HuH-7.5 (cell line): ENCODE data around the gene NFX1.

Source experiments
- DNase-seq: peaks from one replicate; pipeline ENCODE4 v3.0.0; 2011; ENCODE audit warnings: low spot score

NFX1 gene

DNA sequence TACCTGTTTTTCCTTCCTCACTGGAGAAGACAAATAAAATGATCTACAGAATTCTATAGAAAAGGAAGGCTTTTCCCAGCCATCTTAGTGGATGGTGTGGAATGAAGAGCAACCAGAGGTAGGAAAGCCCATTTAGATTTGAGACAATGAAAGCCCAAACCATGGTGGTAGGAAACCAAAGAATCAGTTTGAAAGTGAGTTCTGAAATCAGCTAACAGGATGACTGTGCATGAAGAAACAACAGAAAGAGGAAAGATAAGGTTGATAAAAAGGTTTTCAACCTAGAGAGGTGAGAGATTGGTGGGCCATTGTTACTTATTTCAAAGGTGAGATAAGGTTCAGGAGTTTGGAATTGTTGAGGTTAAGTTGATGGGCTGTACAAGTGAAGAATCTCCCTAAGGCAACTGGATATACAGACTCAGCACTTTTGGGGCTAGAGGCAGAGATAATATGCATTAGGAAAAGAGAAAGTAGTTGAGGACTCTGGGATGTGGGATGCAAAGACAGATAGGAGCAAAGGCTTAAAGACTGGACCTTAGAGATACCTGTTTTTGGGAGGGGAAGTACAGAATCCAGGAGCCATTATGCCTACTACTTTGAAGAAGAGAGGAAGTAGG lies 23.1 kb upstream of the NFX1 start:
- no peak for DNase-seq

DNA sequence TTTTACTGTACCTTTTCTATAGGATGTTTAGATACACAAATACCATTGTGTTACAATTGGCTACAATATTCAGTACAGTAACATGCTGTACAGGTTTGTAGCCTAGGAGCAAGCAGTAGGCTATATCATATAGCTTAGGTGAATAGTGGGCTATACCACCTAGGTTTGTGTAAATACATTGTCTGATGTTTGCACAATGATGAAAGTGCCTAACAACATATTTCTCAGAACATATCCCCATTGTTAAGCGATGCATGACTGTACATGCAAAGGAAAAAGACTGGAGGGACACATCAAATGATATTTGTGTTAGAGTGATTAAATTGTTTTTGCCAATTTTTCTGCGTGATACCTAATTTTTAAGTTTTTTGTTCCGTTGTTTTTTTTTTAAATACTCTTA lies 20.2 kb upstream of the NFX1 start:
- DNase-seq = no peak

DNA sequence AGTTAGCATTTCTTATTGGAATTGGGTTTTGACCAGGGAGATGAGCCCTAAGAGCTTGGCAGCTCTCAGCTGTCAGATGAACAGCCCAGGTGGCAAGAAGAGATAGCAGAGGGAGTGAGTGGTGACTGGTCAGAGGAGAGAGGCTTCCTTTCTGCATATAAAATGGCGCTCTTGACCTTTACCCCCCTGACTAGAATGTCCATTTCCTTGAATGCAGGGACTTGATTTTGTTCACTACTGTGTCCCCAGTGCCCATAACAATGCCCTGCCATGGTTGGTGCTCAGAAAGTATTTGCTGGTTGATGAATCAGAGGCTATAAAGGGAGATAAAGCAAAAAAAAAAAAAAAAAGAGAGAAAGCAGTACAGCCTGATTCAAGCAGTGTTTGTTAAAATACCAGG lies 18.3 kb upstream of the NFX1 start:
- DNase-seq = no peak

DNA sequence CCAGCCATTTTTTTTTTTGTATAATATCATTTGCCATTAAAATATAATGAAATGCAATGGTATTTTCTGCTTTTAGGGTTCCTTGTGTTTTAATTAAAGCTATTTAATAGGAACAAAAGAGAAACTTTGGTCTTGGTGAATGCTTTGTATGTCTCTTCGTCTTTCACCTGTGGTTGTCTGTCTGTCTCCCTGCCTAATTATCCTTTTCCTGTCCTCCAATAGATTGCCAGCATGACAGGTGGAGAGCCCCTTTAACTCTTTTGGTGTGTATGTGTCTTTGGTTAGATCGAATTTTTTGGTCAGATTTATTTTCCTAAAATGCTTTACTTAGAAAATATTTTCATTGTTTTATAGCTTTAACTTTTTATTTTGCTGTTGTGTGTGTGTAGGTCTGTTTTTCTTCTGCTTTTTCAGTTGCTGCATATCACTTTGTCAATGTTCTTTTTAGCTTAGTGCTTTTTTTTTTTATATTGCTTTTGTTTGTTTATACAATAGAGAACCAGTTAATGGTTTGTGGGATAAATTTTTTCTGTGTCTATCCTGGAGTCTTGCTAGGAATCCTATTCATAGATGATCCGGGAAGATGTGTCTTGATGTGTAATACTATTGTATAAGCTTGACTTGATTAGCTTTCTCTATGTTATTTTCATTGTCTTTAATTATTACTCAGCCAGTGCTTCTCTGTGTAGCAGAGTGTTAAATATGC lies 16.9 kb upstream of the NFX1 start:
- no peak for DNase-seq

DNA sequence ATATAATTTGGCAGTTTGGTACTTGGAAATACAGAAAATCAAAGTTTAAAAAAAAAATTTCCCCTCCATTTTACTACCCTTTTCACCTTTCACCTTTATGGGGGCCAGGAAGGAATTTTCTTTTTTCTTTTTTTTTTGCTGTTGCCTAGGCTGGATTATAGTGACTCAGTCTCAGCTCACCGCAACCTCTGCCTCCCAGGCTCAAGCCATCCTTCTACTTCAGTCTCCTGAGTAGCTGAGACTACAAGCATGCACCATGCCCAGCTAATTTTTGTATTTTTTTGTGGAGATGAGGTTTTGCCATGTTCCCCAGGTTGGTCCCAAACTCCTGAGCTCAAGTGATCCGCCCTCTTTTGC lies 16.4 kb upstream of the NFX1 start:
- DNase-seq = no peak

DNA sequence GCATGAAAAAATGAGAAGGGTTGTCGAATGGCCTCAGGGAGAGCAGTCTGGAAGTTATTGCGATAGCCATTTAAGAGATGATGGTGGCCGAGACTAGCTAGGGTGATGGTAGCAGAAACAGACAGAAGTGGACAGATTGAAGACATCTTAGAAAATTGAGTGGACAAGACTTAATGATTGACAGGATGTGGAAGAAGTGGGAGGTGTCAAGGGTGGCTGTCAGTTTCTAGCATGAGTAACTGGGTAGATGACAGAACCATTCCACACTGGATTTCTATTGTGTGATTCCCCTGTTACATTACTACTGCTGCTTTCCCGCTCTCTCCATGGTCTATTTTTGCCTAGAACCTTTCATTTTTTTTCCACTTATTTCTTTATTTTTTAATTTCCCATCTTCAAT lies 12.8 kb upstream of the NFX1 start:
- DNase-seq = no peak

DNA sequence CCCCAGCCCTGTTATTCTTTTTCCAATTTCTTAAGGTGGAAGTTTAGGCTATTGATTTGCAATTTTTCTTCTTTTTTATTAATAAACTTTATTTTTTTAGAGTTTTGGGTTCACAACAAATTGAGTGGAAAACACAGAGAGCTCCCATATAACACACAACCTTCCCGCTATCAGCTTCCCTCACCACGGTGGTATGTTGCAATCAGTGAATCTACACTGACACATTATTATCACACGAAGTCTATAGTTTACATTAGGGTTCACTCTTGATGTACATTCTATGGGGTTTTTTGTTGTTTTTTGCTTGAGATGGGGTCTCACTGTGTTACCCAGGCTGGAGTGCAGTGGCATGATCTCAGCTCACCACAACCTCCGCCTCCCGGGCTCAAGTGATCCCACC lies 4.8 kb upstream of the NFX1 start:
- no peak for DNase-seq

DNA sequence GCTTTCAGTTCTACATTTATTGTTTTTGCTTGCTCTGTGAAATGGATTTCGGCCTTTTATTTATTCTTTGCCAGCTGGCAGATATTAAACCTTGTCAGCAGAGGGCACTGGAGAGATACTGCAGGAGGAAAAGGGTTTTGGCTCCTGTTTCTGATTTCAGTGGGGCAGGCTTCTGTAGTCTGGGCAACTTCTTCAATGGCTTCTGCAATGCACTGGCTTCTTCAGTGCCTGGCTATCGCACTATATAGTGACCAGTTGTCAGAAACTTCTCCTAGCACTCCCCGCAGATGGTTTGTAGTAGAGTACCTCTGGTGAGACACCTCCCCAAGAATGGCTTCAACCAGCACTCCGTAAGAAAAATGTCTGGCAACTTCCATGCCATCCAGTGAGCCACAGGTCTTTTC lies 3.2 kb upstream of the NFX1 start:
- DNase-seq = peak; percentile 33

DNA sequence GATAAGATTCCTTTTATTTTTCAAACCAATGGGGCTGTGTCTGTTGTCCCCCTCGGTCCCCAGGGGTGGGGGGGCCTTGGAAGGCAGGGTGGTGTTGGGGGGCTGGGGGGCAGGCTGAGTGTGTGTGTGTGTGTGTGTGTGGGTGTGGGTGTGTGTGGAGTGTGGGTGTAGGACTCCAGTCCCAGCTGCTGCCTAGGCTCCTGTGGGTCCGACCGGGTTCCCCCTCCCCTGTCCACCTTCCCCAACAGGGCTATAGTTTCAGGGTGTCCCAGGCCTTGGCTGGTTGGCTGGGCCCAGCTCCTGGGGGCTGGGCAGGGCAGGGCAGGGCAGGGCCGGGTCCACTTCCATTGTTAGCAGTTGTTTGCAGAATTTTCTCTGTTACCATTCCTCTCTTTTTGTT lies 2.1 kb upstream of the NFX1 start:
- no peak for DNase-seq

DNA sequence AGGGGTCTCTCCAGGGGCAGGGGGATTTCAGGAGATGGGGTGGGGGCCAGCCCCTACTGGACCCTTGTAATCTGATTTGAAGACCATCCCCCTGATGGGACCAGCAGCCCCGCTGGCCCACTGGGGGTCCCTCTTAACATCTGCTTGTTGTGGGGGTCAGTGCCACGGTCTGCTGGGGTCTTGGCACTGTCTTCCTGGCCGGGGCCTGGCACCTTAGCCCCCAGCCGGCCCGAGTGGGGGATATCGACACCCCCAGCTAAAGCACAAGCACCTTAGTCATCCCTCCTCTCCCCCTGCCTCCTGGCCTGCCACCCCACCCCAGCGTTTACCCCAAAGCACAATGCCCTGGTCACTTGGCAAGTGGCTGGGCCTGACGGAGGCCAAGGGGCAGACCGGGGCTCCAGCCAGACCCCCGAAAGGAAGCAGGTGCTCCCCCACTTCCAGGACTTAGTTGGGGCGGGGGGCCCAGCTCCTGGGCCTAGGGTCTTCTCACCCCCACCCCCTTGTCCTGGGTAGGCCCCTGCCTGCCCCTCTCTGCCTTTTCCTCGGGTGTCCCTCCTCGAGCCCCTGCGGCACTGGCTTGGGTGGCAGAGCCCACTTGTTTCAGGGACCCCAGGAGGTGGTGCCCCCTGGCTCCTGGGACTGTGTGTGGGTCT lies 1.4 kb upstream of the NFX1 start:
- no peak for DNase-seq

DNA sequence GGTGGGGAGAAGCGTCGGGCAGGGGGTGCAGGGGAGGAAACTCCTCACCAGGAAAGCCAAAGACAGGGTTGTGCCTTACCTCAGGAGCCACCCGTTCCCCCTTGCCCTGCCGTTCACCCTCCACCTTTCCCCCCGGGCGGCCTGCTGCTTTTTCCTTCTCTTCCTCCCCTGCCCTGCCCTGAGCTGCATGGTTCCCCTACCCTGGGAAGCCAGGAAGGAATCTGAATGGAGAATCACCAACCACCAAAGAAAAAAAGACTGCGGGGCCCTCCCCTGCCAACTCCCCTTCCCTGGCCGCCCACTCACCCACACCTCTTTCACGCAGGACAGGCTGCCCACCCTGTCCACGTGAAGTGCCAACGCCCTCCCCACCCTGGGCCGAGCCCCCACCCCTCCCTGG lies 820 bp upstream of the NFX1 start:
- DNase-seq = no peak

DNA sequence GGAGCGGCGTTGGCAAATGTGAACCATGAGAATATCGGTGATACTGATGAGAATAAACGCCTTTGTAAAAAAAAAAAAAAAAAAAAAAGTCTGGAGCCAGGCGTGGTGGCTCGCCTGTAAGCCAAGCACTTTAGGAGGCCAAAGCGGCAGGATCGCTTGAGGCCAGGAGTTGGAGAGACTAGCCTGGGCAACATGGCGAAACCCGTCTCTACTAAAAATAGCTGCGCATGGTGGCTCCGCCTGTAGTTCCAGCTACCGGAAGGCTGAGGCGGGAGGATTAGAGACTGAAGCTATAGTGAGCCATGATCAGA lies 425 bp upstream of the NFX1 start:
- no peak for DNase-seq

DNA sequence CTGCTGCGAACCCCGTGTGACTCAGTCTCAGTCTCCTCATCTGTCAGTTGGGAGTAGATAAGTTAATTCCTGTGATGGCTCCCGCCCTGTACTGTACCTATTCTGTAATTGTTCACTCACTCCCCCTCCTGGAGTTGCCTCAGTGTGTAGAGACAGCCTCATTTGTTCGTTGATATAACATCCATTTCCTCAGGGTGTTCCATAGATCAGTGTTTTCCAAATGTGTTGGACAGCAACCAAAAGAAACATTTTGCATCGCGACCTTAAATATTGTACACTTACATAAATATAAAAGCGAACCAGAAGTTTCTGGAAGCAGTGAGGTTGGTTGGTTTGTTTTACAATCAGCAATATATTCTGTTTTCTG lies 698 bp downstream of the NFX1 start:
- DNase-seq = no peak

DNA sequence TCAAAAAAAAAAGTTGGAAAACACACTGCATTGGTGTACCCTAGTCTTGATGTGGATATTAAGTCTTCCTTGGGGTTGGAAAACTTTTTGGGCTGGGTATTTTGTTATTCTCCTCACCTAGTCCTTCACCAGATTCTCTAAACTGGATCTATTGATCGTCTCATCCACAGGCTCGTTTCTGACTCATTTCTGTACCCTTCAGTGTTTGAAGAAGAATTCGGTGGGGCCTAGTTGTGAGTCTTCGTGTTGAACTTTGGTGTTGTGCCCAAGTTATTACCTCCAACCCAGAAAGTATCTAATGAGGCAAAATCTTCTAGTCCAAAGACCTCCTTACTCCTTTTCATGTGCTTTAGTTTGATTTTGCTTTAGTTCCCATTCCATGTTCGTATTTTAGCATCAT lies 1.6 kb downstream of the NFX1 start:
- DNase-seq = no peak

DNA sequence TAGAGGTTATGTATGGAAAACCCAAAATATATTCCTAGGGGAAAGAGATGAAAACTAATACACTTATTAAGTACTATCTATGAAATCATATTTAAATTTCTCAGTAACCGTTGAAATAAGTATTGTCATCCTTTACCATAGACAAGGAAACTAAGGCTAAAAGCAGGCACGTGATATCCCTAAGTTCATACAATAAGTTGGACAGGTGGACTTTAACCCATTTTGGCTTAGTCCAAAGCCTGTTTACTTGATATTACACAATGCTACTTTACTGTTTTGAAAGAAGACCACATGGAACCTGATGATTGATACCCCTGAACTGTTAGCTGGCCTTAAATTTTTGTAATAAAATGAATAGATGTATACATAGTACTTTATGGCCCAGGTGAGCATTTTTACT lies 3.5 kb downstream of the NFX1 start:
- DNase-seq = no peak

DNA sequence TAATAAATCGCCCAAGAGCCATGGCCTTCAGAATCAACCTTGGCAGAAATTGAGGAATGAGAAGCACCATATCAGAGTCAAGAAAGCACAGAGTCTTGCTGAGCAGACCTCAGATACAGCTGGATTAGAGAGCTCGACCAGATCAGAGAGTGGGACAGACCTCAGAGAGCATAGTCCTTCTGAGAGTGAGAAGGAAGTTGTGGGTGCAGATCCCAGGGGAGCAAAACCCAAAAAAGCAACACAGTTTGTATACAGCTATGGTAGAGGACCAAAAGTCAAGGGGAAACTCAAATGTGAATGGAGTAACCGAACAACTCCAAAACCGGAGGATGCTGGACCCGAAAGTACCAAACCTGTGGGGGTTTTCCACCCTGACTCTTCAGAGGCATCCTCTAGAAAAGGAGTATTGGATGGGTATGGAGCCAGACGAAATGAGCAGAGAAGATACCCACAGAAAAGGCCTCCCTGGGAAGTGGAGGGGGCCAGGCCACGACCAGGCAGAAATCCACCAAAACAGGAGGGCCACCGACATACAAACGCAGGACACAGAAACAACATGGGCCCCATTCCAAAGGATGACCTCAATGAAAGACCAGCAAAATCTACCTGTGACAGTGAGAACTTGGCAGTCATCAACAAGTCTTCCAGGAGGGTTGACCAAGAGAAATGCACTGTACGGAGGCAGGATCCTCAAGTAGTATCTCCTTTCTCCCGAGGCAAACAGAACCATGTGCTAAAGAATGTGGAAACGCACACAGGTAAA lies 4.5 kb downstream of the NFX1 start:
- no peak for DNase-seq

DNA sequence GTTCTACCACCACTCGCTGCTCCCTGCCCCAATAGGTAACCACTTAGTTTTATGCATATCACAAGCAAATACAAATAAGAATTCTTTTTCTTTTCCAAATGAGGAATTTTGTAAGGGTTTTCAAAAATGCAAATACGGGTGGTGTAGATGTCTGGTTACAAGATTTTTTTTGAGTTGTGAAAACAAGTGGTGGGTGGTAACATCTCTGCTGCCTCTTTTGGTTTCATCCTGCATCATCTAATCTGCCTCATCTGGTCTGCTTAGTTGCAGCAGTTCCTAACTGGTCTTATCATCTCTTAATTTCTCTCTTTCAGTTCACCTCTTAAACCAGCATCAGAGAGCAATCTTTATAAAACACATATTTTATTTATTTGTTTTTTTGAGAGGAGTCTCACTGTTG lies 5.3 kb downstream of the NFX1 start:
- DNase-seq = no peak

DNA sequence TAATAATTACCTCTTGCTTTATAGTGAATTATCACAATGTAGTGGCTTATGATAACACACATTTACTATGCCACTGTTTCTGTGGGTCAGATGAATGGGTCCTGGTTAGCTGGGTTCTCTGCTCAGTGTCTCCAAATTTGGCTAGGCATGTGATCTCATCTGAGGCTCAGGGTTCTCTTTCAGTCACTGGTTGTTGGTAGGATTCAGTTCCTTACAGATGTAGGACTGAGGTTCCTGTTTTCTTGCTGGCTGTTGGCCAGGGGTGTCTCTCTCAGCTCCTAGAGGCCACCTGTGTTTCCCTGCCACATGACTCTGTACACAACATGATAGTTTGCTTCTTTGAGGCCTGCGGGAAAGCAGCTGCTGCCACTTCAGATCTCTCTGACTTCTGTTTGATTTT lies 7.1 kb downstream of the NFX1 start:
- no peak for DNase-seq

DNA sequence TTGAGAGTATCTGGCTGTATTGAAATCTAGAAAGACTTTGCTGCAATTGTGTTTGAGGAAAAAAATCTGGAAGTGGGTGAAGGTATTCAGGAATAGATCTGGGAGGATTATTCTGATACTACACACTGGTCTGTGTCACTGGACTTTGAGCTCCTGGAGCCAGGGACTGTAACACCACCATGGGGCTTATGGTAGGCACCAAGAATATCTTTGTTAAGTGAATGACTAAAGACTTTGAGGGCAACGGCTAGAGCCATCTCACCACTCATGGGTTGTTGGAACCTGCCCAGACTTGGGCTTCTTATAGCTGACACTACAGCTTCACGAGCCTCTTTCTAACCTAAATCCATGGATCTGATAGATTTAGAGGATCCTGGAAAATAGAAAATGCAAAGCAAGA lies 10.2 kb downstream of the NFX1 start:
- no peak for DNase-seq

DNA sequence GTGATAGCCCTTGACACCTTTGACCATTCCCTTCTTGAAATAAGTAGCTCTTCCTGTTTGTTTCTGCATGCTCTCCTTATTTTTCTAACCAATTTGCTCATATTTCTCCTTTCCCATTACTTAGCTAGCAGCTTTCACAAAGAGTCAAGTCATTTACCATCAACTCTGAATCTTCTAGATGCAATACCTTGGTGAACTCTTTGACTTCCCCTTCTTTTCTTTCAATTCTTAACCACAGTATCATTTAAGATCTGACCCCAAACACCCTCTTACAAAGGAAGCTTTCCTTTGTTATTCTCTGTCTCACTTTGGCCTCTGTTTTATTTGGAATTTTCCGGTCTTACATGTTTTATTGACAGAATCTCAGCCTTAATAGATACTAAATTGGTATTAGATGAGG lies 14.0 kb downstream of the NFX1 start:
- no peak for DNase-seq

DNA sequence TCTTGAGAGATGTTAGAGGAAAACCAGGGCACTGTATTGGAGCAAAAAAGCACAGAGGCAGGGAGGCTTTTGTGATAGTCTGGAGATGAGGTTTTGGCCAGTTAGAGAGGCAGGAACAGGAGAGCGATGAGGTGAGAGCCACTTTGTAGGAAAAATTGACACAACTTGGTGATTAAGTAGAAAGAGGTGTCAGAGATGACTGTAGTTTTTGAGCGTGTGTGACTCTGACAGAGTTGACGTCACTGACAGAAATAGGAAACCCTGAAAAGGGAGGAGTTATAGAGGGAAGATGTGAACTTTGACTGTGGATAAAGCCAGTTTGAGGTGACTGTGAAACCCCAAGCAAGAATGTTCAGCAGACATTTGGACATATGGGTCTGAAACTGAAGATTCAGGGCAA lies 15.7 kb downstream of the NFX1 start:
- no peak for DNase-seq

DNA sequence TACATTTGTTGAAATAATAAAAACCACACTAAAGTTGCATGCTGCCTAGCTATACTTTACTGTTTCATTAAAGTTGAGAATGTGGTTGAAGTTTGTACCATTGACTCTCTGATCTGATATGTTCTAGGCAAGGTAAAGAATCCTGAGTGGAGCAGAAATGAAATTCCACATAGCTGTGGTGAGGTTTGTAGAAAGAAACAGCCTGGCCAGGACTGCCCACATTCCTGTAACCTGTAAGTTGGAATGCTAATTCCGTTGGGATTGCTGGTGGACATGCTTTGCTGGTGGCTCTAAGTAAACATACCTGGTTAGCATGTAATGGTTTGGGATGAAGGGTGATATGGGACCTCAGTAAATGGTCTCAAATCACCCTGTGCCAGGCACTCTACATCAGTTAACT lies 16.8 kb downstream of the NFX1 start:
- no peak for DNase-seq

DNA sequence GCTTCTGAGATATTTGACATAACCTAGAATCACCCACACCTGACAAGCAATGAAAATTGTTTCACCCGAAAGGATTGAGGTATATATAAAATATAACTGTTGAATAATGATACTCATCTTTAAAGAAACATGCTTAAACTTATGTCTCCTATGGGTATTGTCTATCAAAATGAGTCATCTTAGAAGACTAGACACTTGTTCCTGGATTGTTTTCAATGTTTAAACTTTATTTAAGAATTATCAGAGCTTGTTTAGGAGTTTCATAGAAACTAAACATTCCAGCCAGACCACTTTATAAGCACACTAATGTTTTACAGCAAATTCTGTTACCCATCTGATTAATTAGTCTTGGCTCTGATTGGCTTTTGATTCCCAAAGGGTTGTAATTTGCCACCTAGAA lies 19.6 kb downstream of the NFX1 start:
- DNase-seq = no peak

DNA sequence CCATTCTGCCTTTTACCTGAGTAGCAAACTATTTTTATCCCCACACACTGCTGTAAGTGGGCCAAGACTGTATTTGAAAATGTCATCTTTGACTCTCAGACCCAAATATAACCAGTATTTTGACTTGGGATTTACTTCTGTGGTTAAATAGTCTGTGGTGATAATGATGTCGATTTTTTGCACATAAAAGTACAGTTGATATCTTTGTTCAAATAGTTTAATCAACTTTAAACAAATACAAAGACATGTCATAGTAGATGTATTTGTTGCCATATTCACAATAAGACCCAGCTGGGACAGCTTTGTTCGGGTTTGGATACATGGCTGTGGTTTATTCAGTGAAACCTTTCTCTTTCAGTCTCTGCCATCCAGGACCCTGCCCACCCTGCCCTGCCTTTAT lies 20.4 kb downstream of the NFX1 start:
- no peak for DNase-seq
